B cell (primary cell): ENCODE results near the gene MICOS13.

ENCODE experiments used
- CTCF ChIP-seq: fragments of 200-600 bp; IDR thresholded peaks from one replicate; pipeline ENCODE4 v1.8.0; 2022; ENCODE audit warnings: antibody characterized with exemption, mild to moderate bottlenecking
- EZH2 ChIP-seq: IDR thresholded peaks from 2 replicates; pipeline ENCODE4 v1.6.1; 2012; ENCODE audit warnings: borderline replicate concordance, low read depth, mild to moderate bottlenecking, moderate library complexity, low read length; ENCODE audit not compliant: insufficient read depth, poor library complexity, severe bottlenecking

- TF ChIP-seq CTCF, result no peak
- TF ChIP-seq EZH2, result no peak
Observed at GRCh38 chr19:5655412-5655811, 24.9 kb downstream of the MICOS13 start.
